ENCODE data around the gene PXYLP1.

PXYLP1 gene

GRCh38 chr3:141262308-141262705 is 30.7 kb downstream of the PXYLP1 start:
- TF ChIP-seq, protein P1, sequence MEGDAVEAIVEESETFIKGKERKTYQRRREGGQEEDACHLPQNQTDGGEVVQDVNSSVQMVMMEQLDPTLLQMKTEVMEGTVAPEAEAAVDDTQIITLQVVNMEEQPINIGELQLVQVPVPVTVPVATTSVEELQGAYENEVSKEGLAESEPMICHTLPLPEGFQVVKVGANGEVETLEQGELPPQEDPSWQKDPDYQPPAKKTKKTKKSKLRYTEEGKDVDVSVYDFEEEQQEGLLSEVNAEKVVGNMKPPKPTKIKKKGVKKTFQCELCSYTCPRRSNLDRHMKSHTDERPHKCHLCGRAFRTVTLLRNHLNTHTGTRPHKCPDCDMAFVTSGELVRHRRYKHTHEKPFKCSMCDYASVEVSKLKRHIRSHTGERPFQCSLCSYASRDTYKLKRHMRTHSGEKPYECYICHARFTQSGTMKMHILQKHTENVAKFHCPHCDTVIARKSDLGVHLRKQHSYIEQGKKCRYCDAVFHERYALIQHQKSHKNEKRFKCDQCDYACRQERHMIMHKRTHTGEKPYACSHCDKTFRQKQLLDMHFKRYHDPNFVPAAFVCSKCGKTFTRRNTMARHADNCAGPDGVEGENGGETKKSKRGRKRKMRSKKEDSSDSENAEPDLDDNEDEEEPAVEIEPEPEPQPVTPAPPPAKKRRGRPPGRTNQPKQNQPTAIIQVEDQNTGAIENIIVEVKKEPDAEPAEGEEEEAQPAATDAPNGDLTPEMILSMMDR (IDR thresholded peaks at IDR 0.05; ENCODE audit: control insufficient read depth, extremely low read depth, insufficient read depth) = no peak
- H3K4me3 ChIP-seq (ENCODE audit: low read depth, low read length) = no peak overlapping the region
- no peak for DNase-seq (ENCODE audit: low read depth)

GRCh38 chr3:141266186-141266585 is 34.6 kb downstream of the PXYLP1 start:
- TF ChIP-seq, protein P1 (IDR thresholded peaks at IDR 0.05; ENCODE audit: control insufficient read depth, extremely low read depth, insufficient read depth) = no peak
- DNase-seq (ENCODE audit: low read depth) = no peak
- no peak overlapping the region for H3K4me3 ChIP-seq (ENCODE audit: low read depth, low read length)

DNA sequence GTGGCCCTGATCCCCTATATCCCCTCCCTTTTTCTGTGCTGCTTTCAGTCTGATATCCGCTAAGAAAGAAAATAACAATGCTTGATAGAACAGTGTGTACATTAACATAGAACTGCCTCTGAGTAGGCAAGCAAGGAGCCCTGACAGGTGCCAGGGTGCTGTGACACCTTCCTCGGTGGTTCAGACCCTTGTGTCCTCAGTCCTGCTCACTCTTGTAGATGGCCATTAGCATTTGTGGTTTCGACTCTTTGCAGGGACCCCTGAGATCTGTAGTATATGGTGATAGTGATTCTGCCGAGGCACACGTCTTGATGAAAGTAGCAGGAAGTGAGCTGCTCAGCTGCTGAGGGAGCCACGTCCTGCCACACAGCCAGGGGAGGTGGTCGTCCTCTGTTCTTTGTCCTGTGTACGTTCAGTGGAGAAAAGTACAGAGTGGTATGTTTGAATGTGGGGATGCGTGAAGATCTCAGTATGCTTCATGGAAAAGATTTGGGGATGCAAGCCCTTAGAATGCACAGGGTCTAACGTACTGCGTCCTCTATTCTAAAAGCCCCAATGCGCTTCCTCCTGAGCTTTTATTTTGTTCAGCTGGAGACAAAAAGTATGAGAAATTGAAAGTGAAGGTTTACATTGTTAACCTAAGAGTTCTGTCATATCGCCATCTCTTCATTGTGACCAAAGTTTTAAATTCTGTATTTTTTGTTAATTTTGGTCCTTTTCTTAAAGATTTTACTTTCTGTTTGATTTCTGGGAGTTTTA is 35.4 kb downstream of the PXYLP1 start:
- TF ChIP-seq, protein P1 (IDR thresholded peaks at IDR 0.05; ENCODE audit: control insufficient read depth, extremely low read depth, insufficient read depth) = no peak
- no peak for DNase-seq (ENCODE audit: low read depth)
- no peak overlapping the region for H3K4me3 ChIP-seq (ENCODE audit: low read depth, low read length)

DNA sequence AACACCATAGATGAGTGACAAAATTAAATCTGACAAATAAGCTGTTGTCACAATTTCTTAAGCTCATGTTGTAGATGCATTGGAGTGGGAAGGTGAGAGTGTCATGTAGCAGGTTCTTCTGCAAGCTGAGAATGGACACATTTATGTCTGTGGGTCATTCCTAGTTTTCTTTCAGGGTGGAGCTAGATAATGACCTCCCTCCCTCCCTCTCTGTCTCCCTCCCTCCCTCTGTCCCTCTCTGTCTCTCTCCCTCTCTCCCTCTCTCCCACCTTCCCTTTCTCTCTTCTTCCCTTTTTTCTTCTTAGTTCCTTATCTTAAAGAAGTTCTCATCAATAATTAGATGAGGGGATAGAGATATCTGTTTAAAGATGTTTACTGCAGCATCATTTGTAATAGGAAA is 36.0 kb downstream of the PXYLP1 start:
- no peak for DNase-seq (ENCODE audit: low read depth)
- no peak overlapping the region for H3K4me3 ChIP-seq (ENCODE audit: low read depth, low read length)

GRCh38 chr3:141268306-141268705 is 36.7 kb downstream of the PXYLP1 start:
- no peak for DNase-seq (ENCODE audit: low read depth)
- no peak overlapping the region for H3K4me3 ChIP-seq (ENCODE audit: low read depth, low read length)
- TF ChIP-seq, protein P1 (IDR thresholded peaks at IDR 0.05; ENCODE audit: control insufficient read depth, extremely low read depth, insufficient read depth) = no peak

More for the DNA sequence above, 36.0 kb downstream of the PXYLP1 start:
- TF ChIP-seq, protein P1 (IDR thresholded peaks at IDR 0.05; ENCODE audit: control insufficient read depth, extremely low read depth, insufficient read depth) = no peak

GRCh38 chr3:141268791-141269190 is 37.2 kb downstream of the PXYLP1 start:
- no peak overlapping the region for H3K4me3 ChIP-seq (ENCODE audit: low read depth, low read length)
- TF ChIP-seq, protein P1 (IDR thresholded peaks at IDR 0.05; ENCODE audit: control insufficient read depth, extremely low read depth, insufficient read depth) = no peak
- DNase-seq (ENCODE audit: low read depth) = no peak

- DNase-seq (ENCODE audit: low read depth) = no peak
- no peak overlapping the region for H3K4me3 ChIP-seq (ENCODE audit: low read depth, low read length)
- TF ChIP-seq, protein P1 (IDR thresholded peaks at IDR 0.05; ENCODE audit: control insufficient read depth, extremely low read depth, insufficient read depth) = no peak
These were observed 38.3 kb downstream of the PXYLP1 start for GRCh38 chr3:141269961-141270360.
